Measurements from ENCODE around the gene U2AF1L4.

U2AF1L4 gene

DNA sequence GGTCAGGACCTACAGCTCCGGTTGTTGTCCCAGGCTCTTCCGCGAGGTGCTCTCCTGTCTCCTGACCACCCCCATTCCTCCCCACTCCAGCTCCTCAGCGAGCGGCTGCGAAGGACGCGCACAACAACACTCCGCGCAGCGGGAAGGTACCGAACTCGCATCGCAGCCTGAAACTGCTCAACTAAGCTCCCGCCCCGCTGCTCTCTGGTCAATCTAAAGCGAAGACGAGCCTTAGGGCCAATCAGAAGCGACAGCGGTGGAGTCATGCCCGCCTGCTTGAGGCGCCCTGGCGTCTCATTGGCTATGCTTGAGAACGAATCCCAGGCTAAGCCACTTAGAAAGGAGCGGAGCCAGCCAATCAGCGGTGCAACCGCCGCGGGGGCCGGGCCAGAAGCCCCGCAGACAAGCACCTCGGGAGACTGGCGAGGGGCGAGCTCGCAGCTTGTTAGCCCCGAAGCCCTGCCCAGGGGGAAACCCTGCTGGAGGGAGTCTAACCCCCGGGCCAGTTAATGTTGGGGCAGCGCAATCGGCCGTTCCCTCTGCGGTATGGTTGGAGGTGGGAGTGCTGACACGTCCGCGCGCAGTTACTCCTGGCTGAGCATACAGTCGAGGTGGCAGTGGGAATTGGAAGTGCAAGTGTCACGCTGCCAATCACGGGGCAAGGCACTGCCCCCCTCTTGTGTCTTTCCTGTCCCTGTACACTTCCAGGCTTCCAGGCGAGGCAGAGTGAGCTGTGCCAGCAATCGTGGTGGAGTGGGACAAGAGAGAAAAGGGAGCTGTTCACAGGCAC lies 42.8 kb downstream of the U2AF1L4 start (continued):
- TF ChIP-seq, protein P1, sequence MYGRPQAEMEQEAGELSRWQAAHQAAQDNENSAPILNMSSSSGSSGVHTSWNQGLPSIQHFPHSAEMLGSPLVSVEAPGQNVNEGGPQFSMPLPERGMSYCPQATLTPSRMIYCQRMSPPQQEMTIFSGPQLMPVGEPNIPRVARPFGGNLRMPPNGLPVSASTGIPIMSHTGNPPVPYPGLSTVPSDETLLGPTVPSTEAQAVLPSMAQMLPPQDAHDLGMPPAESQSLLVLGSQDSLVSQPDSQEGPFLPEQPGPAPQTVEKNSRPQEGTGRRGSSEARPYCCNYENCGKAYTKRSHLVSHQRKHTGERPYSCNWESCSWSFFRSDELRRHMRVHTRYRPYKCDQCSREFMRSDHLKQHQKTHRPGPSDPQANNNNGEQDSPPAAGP (tag by site-specific recombination; IDR thresholded peaks at IDR 0.05) = peak; percentile 72
- TF ChIP-seq ZXDB (tag by site-specific recombination; IDR thresholded peaks at IDR 0.05) (peak; percentile 92), ZNF311 (tag by site-specific recombination; IDR thresholded peaks at IDR 0.05; ENCODE audit: borderline replicate concordance) (no peak), SETDB1 (IDR thresholded peaks at IDR 0.05; ENCODE audit: insufficient read length, low read length) (no peak), GLIS2 (tag by site-specific recombination; IDR thresholded peaks at IDR 0.05) (peak; percentile 99), ZNF837 (tag by site-specific recombination; IDR thresholded peaks at IDR 0.05) (no peak), ZNF664 (tag by site-specific recombination; IDR thresholded peaks at IDR 0.05) (0 out of 2 replicates have a peak, but pooled peaks have one; percentile 18), ZNF175 (tag by site-specific recombination; IDR thresholded peaks at IDR 0.05) (no peak), ZNF544 (tag by site-specific recombination; IDR thresholded peaks at IDR 0.05) (no peak), SCRT2 (tag by site-specific recombination; IDR thresholded peaks at IDR 0.05) (no peak), ZNF24 (tag by site-specific recombination; IDR thresholded peaks at IDR 0.05) (peak; percentile 73), GLIS1 (tag by site-specific recombination; IDR thresholded peaks at IDR 0.05) (peak; percentile 75; the same call in 1 of the 2 replicates), SCRT1 (tag by site-specific recombination; IDR thresholded peaks at IDR 0.05; ENCODE audit: borderline replicate concordance) (no peak), ZNF792 (tag by site-specific recombination; IDR thresholded peaks at IDR 0.05) (peak; percentile 78), ZNF548 (tag by site-specific recombination; IDR thresholded peaks at IDR 0.05) (no peak; the same call in 1 of the 2 replicates), ZNF214 (tag by site-specific recombination; IDR thresholded peaks at IDR 0.05; ENCODE audit: borderline replicate concordance) (no peak), ZNF366 (tag by site-specific recombination; conservative IDR thresholded peaks at IDR 0.05) (no peak), ZNF785 (tag by site-specific recombination; IDR thresholded peaks at IDR 0.05) (no peak), ZBTB17 (tag by site-specific recombination; IDR thresholded peaks at IDR 0.05) (peak; percentile 87), ZNF121 (tag by site-specific recombination; IDR thresholded peaks at IDR 0.05) (no peak), SP3 (tag by site-specific recombination; IDR thresholded peaks at IDR 0.05) (peak; percentile 94), ZNF37A (tag by site-specific recombination; IDR thresholded peaks at IDR 0.05) (no peak), ZNF10 (tag by site-specific recombination; IDR thresholded peaks at IDR 0.05) (no peak; the same call in 1 of the 2 replicates), ZNF600 (tag by site-specific recombination; IDR thresholded peaks at IDR 0.05) (peak; percentile 93), KLF7 (tag by site-specific recombination; IDR thresholded peaks at IDR 0.05; ENCODE audit: borderline replicate concordance) (0 out of 2 replicates have a peak, but pooled peaks have one; percentile 1)
- TF ChIP-seq, protein P2, sequence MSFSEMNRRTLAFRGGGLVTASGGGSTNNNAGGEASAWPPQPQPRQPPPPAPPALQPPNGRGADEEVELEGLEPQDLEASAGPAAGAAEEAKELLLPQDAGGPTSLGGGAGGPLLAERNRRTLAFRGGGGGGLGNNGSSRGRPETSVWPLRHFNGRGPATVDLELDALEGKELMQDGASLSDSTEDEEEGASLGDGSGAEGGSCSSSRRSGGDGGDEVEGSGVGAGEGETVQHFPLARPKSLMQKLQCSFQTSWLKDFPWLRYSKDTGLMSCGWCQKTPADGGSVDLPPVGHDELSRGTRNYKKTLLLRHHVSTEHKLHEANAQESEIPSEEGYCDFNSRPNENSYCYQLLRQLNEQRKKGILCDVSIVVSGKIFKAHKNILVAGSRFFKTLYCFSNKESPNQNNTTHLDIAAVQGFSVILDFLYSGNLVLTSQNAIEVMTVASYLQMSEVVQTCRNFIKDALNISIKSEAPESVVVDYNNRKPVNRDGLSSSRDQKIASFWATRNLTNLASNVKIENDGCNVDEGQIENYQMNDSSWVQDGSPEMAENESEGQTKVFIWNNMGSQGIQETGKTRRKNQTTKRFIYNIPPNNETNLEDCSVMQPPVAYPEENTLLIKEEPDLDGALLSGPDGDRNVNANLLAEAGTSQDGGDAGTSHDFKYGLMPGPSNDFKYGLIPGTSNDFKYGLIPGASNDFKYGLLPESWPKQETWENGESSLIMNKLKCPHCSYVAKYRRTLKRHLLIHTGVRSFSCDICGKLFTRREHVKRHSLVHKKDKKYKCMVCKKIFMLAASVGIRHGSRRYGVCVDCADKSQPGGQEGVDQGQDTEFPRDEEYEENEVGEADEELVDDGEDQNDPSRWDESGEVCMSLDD (tag by site-specific recombination; IDR thresholded peaks at IDR 0.05) = peak; percentile 79
- TF ChIP-seq, protein P3, sequence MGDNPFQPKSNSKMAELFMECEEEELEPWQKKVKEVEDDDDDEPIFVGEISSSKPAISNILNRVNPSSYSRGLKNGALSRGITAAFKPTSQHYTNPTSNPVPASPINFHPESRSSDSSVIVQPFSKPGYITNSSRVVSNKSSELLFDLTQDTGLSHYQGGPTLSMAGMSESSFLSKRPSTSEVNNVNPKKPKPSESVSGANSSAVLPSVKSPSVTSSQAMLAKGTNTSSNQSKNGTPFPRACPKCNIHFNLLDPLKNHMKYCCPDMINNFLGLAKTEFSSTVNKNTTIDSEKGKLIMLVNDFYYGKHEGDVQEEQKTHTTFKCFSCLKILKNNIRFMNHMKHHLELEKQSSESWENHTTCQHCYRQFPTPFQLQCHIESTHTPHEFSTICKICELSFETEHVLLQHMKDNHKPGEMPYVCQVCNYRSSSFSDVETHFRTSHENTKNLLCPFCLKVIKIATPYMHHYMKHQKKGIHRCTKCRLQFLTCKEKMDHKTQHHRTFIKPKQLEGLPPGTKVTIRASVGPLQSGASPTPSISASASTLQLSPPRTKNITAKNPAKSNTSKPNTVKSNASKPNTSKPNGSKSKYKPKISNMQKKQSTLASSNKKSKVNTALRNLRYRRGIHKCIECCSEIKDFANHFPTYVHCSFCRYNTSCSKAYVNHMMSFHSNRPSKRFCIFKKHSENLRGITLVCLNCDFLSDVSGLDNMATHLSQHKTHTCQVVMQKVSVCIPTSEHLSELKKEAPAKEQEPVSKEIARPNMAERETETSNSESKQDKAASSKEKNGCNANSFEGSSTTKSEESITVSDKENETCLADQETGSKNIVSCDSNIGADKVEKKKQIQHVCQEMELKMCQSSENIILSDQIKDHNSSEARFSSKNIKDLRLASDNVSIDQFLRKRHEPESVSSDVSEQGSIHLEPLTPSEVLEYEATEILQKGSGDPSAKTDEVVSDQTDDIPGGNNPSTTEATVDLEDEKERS (tag by site-specific recombination; IDR thresholded peaks at IDR 0.05) = no peak
- TF ChIP-seq, protein P4, sequence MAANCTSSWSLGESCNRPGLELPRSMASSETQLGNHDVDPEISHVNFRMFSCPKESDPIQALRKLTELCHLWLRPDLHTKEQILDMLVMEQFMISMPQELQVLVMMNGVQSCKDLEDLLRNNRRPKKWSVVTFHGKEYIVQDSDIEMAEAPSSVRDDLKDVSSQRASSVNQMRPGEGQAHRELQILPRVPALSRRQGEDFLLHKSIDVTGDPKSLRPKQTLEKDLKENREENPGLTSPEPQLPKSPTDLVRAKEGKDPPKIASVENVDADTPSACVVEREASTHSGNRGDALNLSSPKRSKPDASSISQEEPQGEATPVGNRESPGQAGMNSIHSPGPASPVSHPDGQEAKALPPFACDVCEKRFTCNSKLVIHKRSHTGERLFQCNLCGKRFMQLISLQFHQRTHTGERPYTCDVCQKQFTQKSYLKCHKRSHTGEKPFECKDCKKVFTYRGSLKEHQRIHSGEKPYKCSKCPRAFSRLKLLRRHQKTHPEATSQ (tag by site-specific recombination; IDR thresholded peaks at IDR 0.05) = no peak
- TF ChIP-seq, protein P5, sequence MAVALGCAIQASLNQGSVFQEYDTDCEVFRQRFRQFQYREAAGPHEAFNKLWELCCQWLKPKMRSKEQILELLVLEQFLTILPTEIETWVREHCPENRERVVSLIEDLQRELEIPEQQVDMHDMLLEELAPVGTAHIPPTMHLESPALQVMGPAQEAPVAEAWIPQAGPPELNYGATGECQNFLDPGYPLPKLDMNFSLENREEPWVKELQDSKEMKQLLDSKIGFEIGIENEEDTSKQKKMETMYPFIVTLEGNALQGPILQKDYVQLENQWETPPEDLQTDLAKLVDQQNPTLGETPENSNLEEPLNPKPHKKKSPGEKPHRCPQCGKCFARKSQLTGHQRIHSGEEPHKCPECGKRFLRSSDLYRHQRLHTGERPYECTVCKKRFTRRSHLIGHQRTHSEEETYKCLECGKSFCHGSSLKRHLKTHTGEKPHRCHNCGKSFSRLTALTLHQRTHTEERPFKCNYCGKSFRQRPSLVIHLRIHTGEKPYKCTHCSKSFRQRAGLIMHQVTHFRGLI (tag by site-specific recombination; IDR thresholded peaks at IDR 0.05) = no peak

All from HEK293 (cell line).